Skeletal muscle cell (primary cell): Measurements from ENCODE around the gene PACSIN3.
"Not testable (repeated sequence)": the region's sequence is repeated elsewhere in the genome, so short reads cannot be mapped to it uniquely, and the experiment has no call there.

Experiments
- DNase-seq: peaks from one replicate; pipeline ENCODE4 v3.0.0-alpha.2; 2010; ENCODE audit warnings: low read depth
- H3K4me3 ChIP-seq: 2 replicates; pipeline ENCODE4 v1.5.1; 2011; ENCODE audit warnings: low read depth, mild to moderate bottlenecking, control low read depth, low read length, moderate library complexity

Gene PACSIN3

DNA sequence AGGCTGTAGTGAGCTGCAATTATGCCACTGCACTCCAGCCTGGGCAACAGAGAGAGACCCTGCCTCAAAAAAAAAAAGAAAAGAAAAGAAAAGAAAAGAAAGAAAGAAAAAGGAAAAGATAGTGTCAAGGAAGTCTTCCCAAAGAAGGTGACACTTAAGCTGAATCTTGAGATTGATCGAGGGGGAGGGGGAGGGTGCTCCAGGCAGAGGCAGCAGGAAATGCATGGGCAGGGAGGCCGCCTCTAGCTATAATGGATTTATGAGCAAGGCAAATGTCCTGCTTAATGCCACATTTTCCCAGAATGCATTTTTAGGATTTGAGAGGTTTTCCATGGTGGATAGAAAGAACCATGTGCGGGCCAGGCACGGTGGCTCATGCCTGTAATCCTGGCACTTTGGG is 14.8 kb upstream of the PACSIN3 start:
- no peak overlapping the region for H3K4me3 ChIP-seq
- no peak for DNase-seq

- not testable (repeated sequence) for H3K4me3 ChIP-seq, DNase-seq
Observed at GRCh38 chr11:47198161-47198560, 11.9 kb upstream of the PACSIN3 start.

DNA sequence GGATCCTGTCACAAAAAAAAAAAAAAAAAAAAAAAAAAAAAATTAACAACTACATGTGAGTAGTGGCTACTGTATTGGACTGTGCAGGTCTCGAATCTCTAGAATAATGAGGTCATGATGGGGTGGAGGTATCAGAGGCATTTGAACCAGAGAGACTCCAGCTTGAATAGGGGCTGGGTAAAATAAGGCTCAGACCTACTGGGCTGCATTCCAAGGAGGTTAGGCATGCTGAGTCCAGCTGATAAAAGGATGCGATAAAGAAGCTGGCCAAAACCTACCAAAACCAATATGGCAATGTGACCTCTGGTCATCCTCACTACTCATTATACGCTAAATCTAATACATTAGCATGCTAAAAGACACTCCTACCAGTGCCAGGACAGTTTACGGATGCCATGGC is 5.9 kb upstream of the PACSIN3 start:
- no peak for DNase-seq
- H3K4me3 ChIP-seq, result no peak overlapping the region

GRCh38 chr11:47191137-47191536 is 4.9 kb upstream of the PACSIN3 start:
- not testable (repeated sequence) for H3K4me3 ChIP-seq, DNase-seq

GRCh38 chr11:47189100-47189834 is 3.0 kb upstream of the PACSIN3 start:
- DNase-seq, result peak; percentile 81

GRCh38 chr11:47188259-47188658 is 2.0 kb upstream of the PACSIN3 start:
- DNase-seq, result no peak
- H3K4me3 ChIP-seq, result no peak overlapping the region

More at GRCh38 chr11:47189100-47189834, 3.0 kb upstream of the PACSIN3 start:
- H3K4me3 ChIP-seq, result no peak overlapping the region

DNA sequence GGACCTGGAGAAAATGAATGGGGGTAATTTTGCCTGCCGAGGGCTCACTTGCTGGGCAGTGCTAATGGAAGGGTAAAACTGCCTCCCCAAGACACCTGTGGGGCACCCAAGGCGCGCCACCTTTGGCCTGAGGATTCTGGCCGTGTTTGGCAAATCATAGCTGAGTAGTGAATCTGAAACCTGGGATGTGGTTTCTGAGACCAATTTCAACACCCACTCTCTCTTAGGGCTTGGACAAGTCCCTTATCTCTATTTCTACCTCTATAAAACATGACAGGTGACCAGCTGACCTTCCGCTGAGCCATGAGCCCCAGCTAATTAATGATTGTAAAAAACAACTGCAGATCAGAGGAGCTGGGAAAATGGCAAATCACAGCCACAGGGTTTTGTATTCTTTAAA is 1.5 kb upstream of the PACSIN3 start:
- no peak for DNase-seq
- H3K4me3 ChIP-seq, result peak overlapping the region; percentile 72

GRCh38 chr11:47186700-47187695 is 764 bp upstream of the PACSIN3 start:
- DNase-seq, result no peak
- peak overlapping the region; percentile 72 for H3K4me3 ChIP-seq

- no peak for DNase-seq
- H3K4me3 ChIP-seq, result peak overlapping the region; percentile 72
Observed at GRCh38 chr11:47185305-47186075, 744 bp downstream of the PACSIN3 start.

- H3K4me3 ChIP-seq, result peak overlapping the region; percentile 72
- DNase-seq, result no peak
Observed at GRCh38 chr11:47184711-47185304, 1.4 kb downstream of the PACSIN3 start.

GRCh38 chr11:47183969-47184368 is 2.3 kb downstream of the PACSIN3 start:
- no peak for DNase-seq
- no peak overlapping the region for H3K4me3 ChIP-seq

- no peak overlapping the region for H3K4me3 ChIP-seq
- no peak for DNase-seq
Observed at GRCh38 chr11:47183031-47183856, 3.0 kb downstream of the PACSIN3 start.

DNA sequence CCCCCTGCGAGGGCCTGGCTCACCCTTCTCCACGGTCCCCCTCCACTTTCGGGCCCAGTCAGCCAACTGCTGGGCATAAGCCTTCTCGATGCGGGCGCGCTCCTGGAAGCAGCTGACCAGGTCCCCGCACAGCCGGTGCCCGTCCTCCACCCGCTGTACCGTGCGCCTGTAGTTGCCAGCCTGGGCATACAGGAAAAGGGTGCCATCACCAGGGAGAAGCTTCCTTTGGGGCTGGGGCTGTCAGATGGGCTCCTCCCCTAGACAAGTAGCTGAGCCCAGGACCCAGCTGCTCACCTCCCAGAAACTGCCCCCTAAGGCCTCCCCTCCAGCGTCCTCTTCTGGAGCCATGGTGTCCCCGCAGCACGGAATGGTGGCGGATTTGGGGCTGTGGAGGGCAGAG is 3.9 kb downstream of the PACSIN3 start:
- DNase-seq, result no peak
- H3K4me3 ChIP-seq, result no peak overlapping the region

- no peak for DNase-seq
- H3K4me3 ChIP-seq, result no peak overlapping the region
Observed at GRCh38 chr11:47181271-47181670, 5.0 kb downstream of the PACSIN3 start.

DNA sequence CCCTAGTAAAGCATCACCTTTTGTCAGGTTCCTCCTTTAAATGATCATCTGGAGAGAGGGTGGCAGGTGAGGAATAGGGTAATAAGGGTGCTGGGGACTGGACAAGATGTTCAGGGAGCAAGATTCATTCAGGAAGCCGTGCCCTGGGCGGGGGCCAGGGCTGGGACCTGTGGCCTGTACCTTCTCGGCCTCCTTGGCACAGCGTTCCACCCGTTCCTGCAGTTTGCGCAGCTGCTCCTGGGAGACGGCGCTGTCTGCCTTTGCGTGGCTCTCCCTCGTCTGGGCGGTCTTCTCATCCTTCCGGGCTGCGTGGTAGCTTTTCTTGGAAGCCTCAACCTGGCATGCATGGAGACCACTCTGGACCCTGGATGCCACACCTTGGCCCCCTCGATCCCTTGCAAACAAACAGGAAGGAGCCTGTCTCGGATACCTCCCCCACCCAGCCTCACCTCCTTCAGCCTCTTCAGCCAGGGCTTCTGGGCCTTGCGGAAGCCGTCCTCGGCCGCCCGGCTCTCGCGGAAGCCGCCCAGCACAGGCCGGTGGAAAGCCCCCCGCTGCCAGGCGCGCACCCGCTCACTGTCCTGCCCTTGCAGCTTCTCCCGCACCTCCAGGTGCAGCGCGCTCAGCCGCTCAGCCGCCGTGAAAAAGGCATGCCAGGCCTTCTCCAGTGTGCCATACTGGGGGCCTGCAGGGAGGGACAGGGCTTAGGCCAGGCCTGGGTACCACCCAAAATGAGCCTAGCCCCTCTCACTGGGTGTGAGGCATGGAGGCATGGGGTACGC is 6.0 kb downstream of the PACSIN3 start:
- H3K4me3 ChIP-seq, result no peak overlapping the region
- DNase-seq, result no peak

GRCh38 chr11:47179655-47179991 is 6.6 kb downstream of the PACSIN3 start:
- H3K4me3 ChIP-seq, result no peak overlapping the region
- no peak for DNase-seq

DNA sequence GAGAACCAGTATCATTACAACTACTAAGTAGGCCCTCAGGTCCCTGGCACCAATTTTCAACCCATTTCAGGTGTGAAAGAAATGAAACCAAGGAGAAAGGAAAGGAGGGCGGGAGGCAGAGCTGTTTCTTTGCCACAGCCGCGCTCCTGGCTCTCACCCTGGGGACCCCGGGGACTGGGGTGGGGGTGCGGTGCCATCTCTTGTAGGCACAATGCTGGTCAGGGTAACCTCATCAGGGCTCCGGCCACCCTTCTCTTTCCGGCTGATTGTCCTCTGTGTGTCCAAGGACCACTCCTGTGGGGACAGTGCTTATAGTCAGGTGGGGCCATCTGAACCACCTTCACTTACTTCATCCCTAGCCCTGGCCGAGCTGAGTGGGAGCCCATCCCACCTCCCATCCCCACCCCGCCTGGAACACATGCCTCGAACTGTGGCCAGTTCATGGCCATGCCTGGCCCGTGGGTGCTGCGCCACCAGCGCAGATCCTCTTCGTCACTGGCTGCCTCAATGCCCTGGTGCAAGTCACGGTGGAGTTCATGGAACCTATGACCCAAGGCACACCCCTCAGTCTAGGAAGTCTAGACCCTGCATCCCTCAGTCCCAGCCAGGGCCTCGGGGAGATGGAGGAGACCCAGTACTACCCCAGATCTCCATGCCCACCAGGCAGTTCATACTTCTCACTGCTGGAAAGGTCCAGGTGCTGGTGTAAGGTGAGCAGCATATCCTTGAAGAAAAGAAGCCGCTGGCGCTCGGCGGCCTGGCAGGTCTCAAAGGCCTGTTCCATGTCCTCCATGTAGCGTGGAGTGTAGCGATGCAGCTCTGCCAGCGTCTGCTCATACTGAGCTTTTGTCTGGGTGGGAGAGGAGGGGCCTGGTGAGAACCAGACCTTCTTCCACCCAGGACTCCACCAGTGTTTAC is 7.2 kb downstream of the PACSIN3 start:
- no peak for DNase-seq
- H3K4me3 ChIP-seq, result no peak overlapping the region
